DND-41 (cell line): ENCODE results near the gene RPS17.
"Not testable (repeated sequence)": the region's sequence is repeated elsewhere in the genome, so short reads cannot be mapped to it uniquely, and the experiment has no call there.

Experiments
- EZH2 ChIP-seq: IDR thresholded peaks from 3 replicates; pipeline ENCODE4 v1.6.1; 2012; ENCODE audit warnings: borderline replicate concordance, low read depth, mild to moderate bottlenecking, moderate library complexity, low read length, inconsistent platforms; ENCODE audit not compliant: severe bottlenecking
- TF ChIP-seq, protein P1 (sequence below): IDR thresholded peaks from 2 replicates; pipeline ENCODE4 v1.5.1; 2012; ENCODE audit warnings: borderline replicate concordance, low read length, moderate library complexity, mild to moderate bottlenecking; ENCODE audit not compliant: poor library complexity, severe bottlenecking; ENCODE audit errors: extremely low read depth

GRCh38 chr15:82535151-82535550, 5.1 kb downstream of the RPS17 start:
- TF ChIP-seq, protein P1, sequence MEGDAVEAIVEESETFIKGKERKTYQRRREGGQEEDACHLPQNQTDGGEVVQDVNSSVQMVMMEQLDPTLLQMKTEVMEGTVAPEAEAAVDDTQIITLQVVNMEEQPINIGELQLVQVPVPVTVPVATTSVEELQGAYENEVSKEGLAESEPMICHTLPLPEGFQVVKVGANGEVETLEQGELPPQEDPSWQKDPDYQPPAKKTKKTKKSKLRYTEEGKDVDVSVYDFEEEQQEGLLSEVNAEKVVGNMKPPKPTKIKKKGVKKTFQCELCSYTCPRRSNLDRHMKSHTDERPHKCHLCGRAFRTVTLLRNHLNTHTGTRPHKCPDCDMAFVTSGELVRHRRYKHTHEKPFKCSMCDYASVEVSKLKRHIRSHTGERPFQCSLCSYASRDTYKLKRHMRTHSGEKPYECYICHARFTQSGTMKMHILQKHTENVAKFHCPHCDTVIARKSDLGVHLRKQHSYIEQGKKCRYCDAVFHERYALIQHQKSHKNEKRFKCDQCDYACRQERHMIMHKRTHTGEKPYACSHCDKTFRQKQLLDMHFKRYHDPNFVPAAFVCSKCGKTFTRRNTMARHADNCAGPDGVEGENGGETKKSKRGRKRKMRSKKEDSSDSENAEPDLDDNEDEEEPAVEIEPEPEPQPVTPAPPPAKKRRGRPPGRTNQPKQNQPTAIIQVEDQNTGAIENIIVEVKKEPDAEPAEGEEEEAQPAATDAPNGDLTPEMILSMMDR = not testable (repeated sequence)
- TF ChIP-seq EZH2 = not testable (repeated sequence)
